ENCODE data around the gene CCL17.

GRCh38 chr16:57416084-57416483, 11.5 kb downstream of the CCL17 start:
- TF ChIP-seq EZH2phosphoT487 (IDR thresholded peaks at IDR 0.05; ENCODE audit: borderline replicate concordance, low read length) (no peak), CTCF (IDR thresholded peaks at IDR 0.05; ENCODE audit: low read depth, low read length, poor library complexity, severe bottlenecking) (no peak)
